GM12872 (cell line): ENCODE data around the gene PTBP3.

Source experiments
- CTCF ChIP-seq: IDR thresholded peaks from 3 replicates; pipeline ENCODE4 v1.5.1; 2011; ENCODE audit warnings: low read depth, mild to moderate bottlenecking, low read length, moderate library complexity; ENCODE audit not compliant: insufficient read depth

PTBP3 gene

GRCh38 chr9:112273876-112274275 lies 59.5 kb downstream of the PTBP3 start:
- TF ChIP-seq CTCF: no peak

- TF ChIP-seq CTCF: no peak
Observed at GRCh38 chr9:112271466-112272098, 61.8 kb downstream of the PTBP3 start.

GRCh38 chr9:112268413-112268812 lies 65.0 kb downstream of the PTBP3 start:
- no peak for TF ChIP-seq CTCF

GRCh38 chr9:112265391-112265790 lies 68.0 kb downstream of the PTBP3 start:
- TF ChIP-seq CTCF: no peak

- TF ChIP-seq CTCF: no peak
Observed at GRCh38 chr9:112262577-112262976, 70.8 kb downstream of the PTBP3 start.

- no peak for TF ChIP-seq CTCF
Observed at GRCh38 chr9:112261133-112261532, 72.3 kb downstream of the PTBP3 start.

- no peak for TF ChIP-seq CTCF
Observed at GRCh38 chr9:112258106-112258505, 75.3 kb downstream of the PTBP3 start.

- TF ChIP-seq CTCF: no peak
Observed at GRCh38 chr9:112252194-112252593, 81.2 kb downstream of the PTBP3 start.
